Thyroid gland (tissue), 4 donors: ENCODE data around the gene ZNF185.

Source experiments
- CTCF ChIP-seq, 6 experiments: fragments of 200-600 bp in 3 of 6; fragments of 450-650 bp in 3 of 6; sonication (generic) in 3 of 6; IDR thresholded peaks; one replicate each; pipeline ENCODE4 v1.5.1; 2016 to 2019; ENCODE audit warnings: antibody characterized with exemption in 6 of 6, mild to moderate bottlenecking in 2 of 6, inconsistent platforms in 1 of 6, moderate library complexity in 1 of 6
- POLR2A ChIP-seq, 2 donors: fragments of 450-650 bp; IDR thresholded peaks; one replicate each; pipeline ENCODE4 v1.6.1; 2017; ENCODE audit warnings: antibody characterized with exemption in 2 of 2, mild to moderate bottlenecking in 2 of 2, moderate library complexity in 1 of 2

GRCh38 chrX:152871260-152871659, 26.6 kb upstream of the ZNF185 start:
- no peak for TF ChIP-seq CTCF (IDR thresholded peaks at IDR 0.05)
- TF ChIP-seq POLR2A (IDR thresholded peaks at IDR 0.05) = no peak
